H9 (cell line): ENCODE data around the gene NBEA. TPM values are rescaled to one million over a fixed set of nuclear protein-coding genes. Genes with fewer than 3 reads are reported as not detected.

Experiments used
- DNase-seq: peaks from one replicate; pipeline ENCODE4 v3.0.0-alpha.2; 2017
- H2AFZ ChIP-seq: one replicate; pipeline ENCODE4 v1.6.1; 2013; ENCODE audit warnings: mild to moderate bottlenecking, low read length, control low read depth, moderate library complexity
- H2AK5ac ChIP-seq: 2 replicates; pipeline ENCODE4 v1.6.1; 2013; ENCODE audit warnings: low read length, control low read depth, mixed read lengths; ENCODE audit not compliant: insufficient read length
- H2BK120ac ChIP-seq: one replicate; pipeline ENCODE4 v1.6.1; 2013; ENCODE audit warnings: low read depth, mild to moderate bottlenecking, low read length, control low read depth, inconsistent platforms; ENCODE audit not compliant: poor library complexity, severe bottlenecking
- H2BK12ac ChIP-seq: 2 replicates; pipeline ENCODE4 v1.6.1; 2013; ENCODE audit warnings: low read length, control low read depth, mixed read lengths, low read depth; ENCODE audit not compliant: insufficient read length
- H2BK15ac ChIP-seq: 2 replicates; pipeline ENCODE4 v1.6.1; 2013; ENCODE audit warnings: low read depth, low read length, control low read depth
- H2BK20ac ChIP-seq: one replicate; pipeline ENCODE4 v1.6.1; 2013; ENCODE audit warnings: low read depth, mild to moderate bottlenecking, low read length, control low read depth, inconsistent platforms; ENCODE audit not compliant: poor library complexity, severe bottlenecking
- H2BK5ac ChIP-seq: 2 replicates; pipeline ENCODE4 v1.6.1; 2013; ENCODE audit warnings: low read length, control low read depth, mixed read lengths; ENCODE audit not compliant: insufficient read length
- H3K14ac ChIP-seq: 2 replicates; pipeline ENCODE4 v1.6.1; 2013; ENCODE audit warnings: low read length, control low read depth; ENCODE audit not compliant: insufficient read depth
- H3K18ac ChIP-seq: 2 replicates; pipeline ENCODE4 v1.6.1; 2013; ENCODE audit warnings: low read depth, mild to moderate bottlenecking, mixed read lengths, low read length, control low read depth; ENCODE audit not compliant: insufficient read length
- H3K23ac ChIP-seq: 2 replicates; pipeline ENCODE4 v1.6.1; 2013; ENCODE audit warnings: low read length, control low read depth, mixed read lengths, low read depth; ENCODE audit not compliant: insufficient read length
- H3K23me2 ChIP-seq: 2 replicates; pipeline ENCODE4 v1.6.1; 2013; ENCODE audit warnings: low read depth, mild to moderate bottlenecking, mixed read lengths, low read length, control low read depth; ENCODE audit not compliant: insufficient read length, poor library complexity, severe bottlenecking
- H3K27ac ChIP-seq: 2 replicates; pipeline ENCODE4 v1.5.1; 2013; ENCODE audit warnings: low read length, control low read depth, mixed read lengths, low read depth; ENCODE audit not compliant: insufficient read length
- H3K27me3 ChIP-seq: 2 replicates; pipeline ENCODE4 v1.6.1; 2013; ENCODE audit warnings: low read length, control low read depth, inconsistent platforms; ENCODE audit not compliant: insufficient read depth
- H3K4ac ChIP-seq: 2 replicates; pipeline ENCODE4 v1.6.1; 2013; ENCODE audit warnings: low read depth, mild to moderate bottlenecking, control low read depth, inconsistent platforms, low read length, moderate library complexity
- H3K4me1 ChIP-seq: 2 replicates; pipeline ENCODE4 v1.6.1; 2013; ENCODE audit warnings: low read length, control low read depth, inconsistent platforms; ENCODE audit not compliant: insufficient read depth
- H3K4me2 ChIP-seq: 2 replicates; pipeline ENCODE4 v1.6.1; 2013; ENCODE audit warnings: low read length, control low read depth, mixed read lengths; ENCODE audit not compliant: insufficient read length, insufficient read depth
- H3K56ac ChIP-seq: 2 replicates; pipeline ENCODE4 v1.6.1; 2013; ENCODE audit warnings: low read depth, mild to moderate bottlenecking, mixed read lengths, low read length, control low read depth; ENCODE audit not compliant: insufficient read length
- H3K79me1 ChIP-seq: 2 replicates; pipeline ENCODE4 v1.6.1; 2013; ENCODE audit warnings: low read depth, mild to moderate bottlenecking, moderate library complexity, low read length, control low read depth, inconsistent platforms; ENCODE audit not compliant: insufficient read depth, poor library complexity, severe bottlenecking
- H3K79me2 ChIP-seq: 2 replicates; pipeline ENCODE4 v1.6.1; 2013; ENCODE audit warnings: low read length, control low read depth, inconsistent platforms; ENCODE audit not compliant: insufficient read depth
- H3K9ac ChIP-seq: 2 replicates; pipeline ENCODE4 v1.6.1; 2013; ENCODE audit warnings: low read length, control low read depth, mixed read lengths; ENCODE audit not compliant: insufficient read length; ENCODE audit errors: extremely low read depth
- H3K9me3 ChIP-seq: one replicate; pipeline ENCODE4 v1.6.1; 2013; ENCODE audit warnings: low read depth, low read length, inconsistent platforms; ENCODE audit not compliant: control insufficient read depth
- H3T11ph ChIP-seq: one replicate; pipeline ENCODE4 v1.6.1; 2013; ENCODE audit warnings: mild to moderate bottlenecking, low read length, control low read depth, inconsistent platforms
- H4K20me1 ChIP-seq: one replicate; pipeline ENCODE4 v1.6.1; 2013; ENCODE audit not compliant: control insufficient read depth, insufficient read length, insufficient read depth
- H4K5ac ChIP-seq: 2 replicates; pipeline ENCODE4 v1.6.1; 2013; ENCODE audit warnings: low read depth, mild to moderate bottlenecking, mixed read lengths, low read length, control low read depth; ENCODE audit not compliant: insufficient read length
- H4K8ac ChIP-seq: replicated peaks from 2 replicates; pipeline ENCODE4 v1.6.1; 2013; ENCODE audit warnings: low read length, control low read depth, mixed read lengths, low read depth; ENCODE audit not compliant: insufficient read length
- H4K91ac ChIP-seq: 2 replicates; pipeline ENCODE4 v1.6.1; 2013; ENCODE audit warnings: low read depth, mild to moderate bottlenecking, moderate library complexity, mixed read lengths, low read length, control low read depth; ENCODE audit not compliant: insufficient read length
- H3K27ac Mint-ChIP-seq, 3 experiments: 2 replicates in 2 of 3; 3 replicates in 1 of 3; pipeline ENCODE4 v1.8.0; 2020 to 2021; ENCODE audit warnings: mixed read lengths in 3 of 3, mild to moderate bottlenecking in 1 of 3, moderate library complexity in 1 of 3
- H3K27me3 Mint-ChIP-seq: 2 replicates; pipeline ENCODE4 v1.8.0; 2021; ENCODE audit warnings: low read depth, mild to moderate bottlenecking, moderate library complexity, mixed read lengths
- H3K36me3 Mint-ChIP-seq, 3 experiments: 2 replicates in 2 of 3; 3 replicates in 1 of 3; pipeline ENCODE4 v1.8.0; 2020 to 2021; ENCODE audit warnings: low read depth in 3 of 3, mixed read lengths in 3 of 3; ENCODE audit not compliant: insufficient read depth in 1 of 3
- H3K4me1 Mint-ChIP-seq, 2 experiments: 2 replicates each; pipeline ENCODE4 v1.8.0; 2020; ENCODE audit warnings: mixed read lengths in 2 of 2
- H3K4me3 Mint-ChIP-seq, 2 experiments: 2 replicates in 1 of 2; 3 replicates in 1 of 2; pipeline ENCODE4 v1.8.0; 2020 to 2021; ENCODE audit warnings: mild to moderate bottlenecking in 2 of 2, mixed read lengths in 2 of 2, moderate library complexity in 1 of 2
- H3K9me3 Mint-ChIP-seq, 2 experiments: 2 replicates in 1 of 2; 3 replicates in 1 of 2; pipeline ENCODE4 v1.8.0; 2020; ENCODE audit warnings: mild to moderate bottlenecking in 2 of 2, mixed read lengths in 2 of 2, moderate library complexity in 1 of 2
- CTCF ChIP-seq: fragments of 200-600 bp; sonication (generic); conservative IDR thresholded peaks from 3 replicates; pipeline ENCODE4 v1.8.0; 2021; ENCODE audit warnings: antibody characterized with exemption, mild to moderate bottlenecking
- WGBS: extraction: QIAGEN DNeasy Blood & Tissue Kit; methylation state at CpG from one replicate; pipeline ENCODE4 v1.1.7; 2013; ENCODE audit warnings: missing lambda C conversion rate, low lambda C conversion rate, mixed read lengths; ENCODE audit not compliant: insufficient read length; ENCODE audit errors: extremely low coverage; 5-methylcytosine and 5-hydroxymethylcytosine counted together
- total RNA-seq: library from RNA; stranded (reverse); gene quantifications from 2 replicates; pipeline ENCODE4 v1.2.1, GENCODE V29; 2021

Gene NBEA
- total RNA-seq, 1 experiment from 2014 or later, result 17.3 TPM

- Mint-ChIP-seq H3K36me3 (no peaks in the 10 kb centered on the region), H3K9me3 (no peaks in the 10 kb centered on the region; a peak in 1 of 5 replicates)
- no peak overlapping the region for H3K9ac ChIP-seq
Measured at GRCh38 chr13:35706281-35706680, 764.2 kb downstream of the NBEA start.

More at GRCh38 chr13:35706281-35706680, 764.2 kb downstream of the NBEA start:
- H3K23ac ChIP-seq, result no peak overlapping the region
- H2BK15ac ChIP-seq, result no peak overlapping the region
- no peak overlapping the region for H4K91ac ChIP-seq
- Mint-ChIP-seq H3K27me3 (no peaks in the 10 kb centered on the region; the same call in none of the 2 replicates), H3K4me3 (no peak overlapping the region), H3K4me1 (no peaks in the 10 kb centered on the region), H3K27ac (no peak overlapping the region)
- H4K20me1 ChIP-seq, result no peaks in the 10 kb centered on the region
- no peaks in the 10 kb centered on the region for H3K9me3 ChIP-seq
- H3K79me2 ChIP-seq, result no peaks in the 10 kb centered on the region
- no peaks in the 10 kb centered on the region for H3K4me1 ChIP-seq
- H4K8ac ChIP-seq, result no peak overlapping the region
- H4K5ac ChIP-seq, result no peak overlapping the region
- no CpG with 5 or more reads among the region's 7 CpGs for WGBS
- no peak overlapping the region for H2AK5ac ChIP-seq
- H3K23me2 ChIP-seq, result no peaks in the 10 kb centered on the region
- H3K4me2 ChIP-seq, result no peak overlapping the region
- H2BK12ac ChIP-seq, result no peak overlapping the region
- no peak overlapping the region for H2BK5ac ChIP-seq
- H3K56ac ChIP-seq, result no peak overlapping the region
- H2AFZ ChIP-seq, result no peak overlapping the region
- H3K27me3 ChIP-seq, result no peaks in the 10 kb centered on the region
- DNase-seq, result no peak
- no peak overlapping the region for H3K14ac ChIP-seq
- H2BK120ac ChIP-seq, result no peak overlapping the region
- no peak for TF ChIP-seq CTCF
- no peak overlapping the region for H3K18ac ChIP-seq
- H2BK20ac ChIP-seq, result no peak overlapping the region
- H3K27ac ChIP-seq, result no peak overlapping the region
- H3K4ac ChIP-seq, result no peak overlapping the region
- H3T11ph ChIP-seq, result no peak overlapping the region
- no peaks in the 10 kb centered on the region for H3K79me1 ChIP-seq
